Fibroblast of peridontal ligament (primary cell): ENCODE measurements around the gene NUDT14.

Experiments
- DNase-seq: peaks from one replicate; pipeline ENCODE4 v3.0.0-alpha.2; 2010; ENCODE audit errors: extremely low read depth

NUDT14 gene

GRCh38 chr14:105176513-105176912 is 4.6 kb downstream of the NUDT14 start:
- DNase-seq = no peak

- no peak for DNase-seq
These were observed 6.9 kb downstream of the NUDT14 start for GRCh38 chr14:105173901-105174894.

GRCh38 chr14:105173145-105173544 is 8.0 kb downstream of the NUDT14 start:
- no peak for DNase-seq

- DNase-seq = no peak
These were observed 8.6 kb downstream of the NUDT14 start for GRCh38 chr14:105172476-105172875.

- DNase-seq = no peak
These were observed 10.0 kb downstream of the NUDT14 start for GRCh38 chr14:105171004-105171673.

GRCh38 chr14:105169776-105170655 is 11.1 kb downstream of the NUDT14 start:
- DNase-seq = no peak

GRCh38 chr14:105168979-105169507 is 12.1 kb downstream of the NUDT14 start:
- no peak for DNase-seq

- no peak for DNase-seq
These were observed 12.6 kb downstream of the NUDT14 start, which contains the start of gene JAG2 for GRCh38 chr14:105168496-105168978. Gene JAG2 (minus strand): TSS chr14:105168776. CDS start chr14:105168420, 356 bp downstream.

- DNase-seq = no peak
These were observed 13.1 kb downstream of the NUDT14 start for GRCh38 chr14:105168093-105168420.

GRCh38 chr14:105167303-105168092 is 13.6 kb downstream of the NUDT14 start:
- DNase-seq = no peak

- DNase-seq = no peak
These were observed 14.4 kb downstream of the NUDT14 start for GRCh38 chr14:105166571-105167302.

GRCh38 chr14:105165761-105166485 is 15.2 kb downstream of the NUDT14 start:
- DNase-seq = no peak

- no peak for DNase-seq
These were observed 15.9 kb downstream of the NUDT14 start for GRCh38 chr14:105165134-105165704.

- DNase-seq = no peak
These were observed 17.9 kb downstream of the NUDT14 start for GRCh38 chr14:105163040-105163742.

- no peak for DNase-seq
These were observed 18.5 kb downstream of the NUDT14 start for GRCh38 chr14:105162669-105162979.

GRCh38 chr14:105161964-105162668 is 19.0 kb downstream of the NUDT14 start:
- DNase-seq = no peak

- no peak for DNase-seq
These were observed 19.8 kb downstream of the NUDT14 start for GRCh38 chr14:105161309-105161708.

GRCh38 chr14:105160776-105161175 is 20.3 kb downstream of the NUDT14 start:
- DNase-seq = no peak
